Activated T-helper 1 cell treated with anti-CD3 and anti-CD28 coated beads, Interleukin-12 subunit alpha, Interleukin-12 subunit beta, Interleukin-2, Interleukin-4 antibody, amounts not matched to agents 30 ng/mL and 10 ng/mL and 1 ng/mL, durations not matched to agents 14 hours and 24 hours and 36 hours (primary cell): ENCODE results near the gene SH3BGR. TPM values are rescaled to one million over a fixed set of nuclear protein-coding genes. Genes with fewer than 3 reads are reported as not detected.

Experiments
- DNase-seq: peaks from one replicate; pipeline ENCODE4 v3.0.0; 2021; ENCODE audit warnings: low spot score
- H3K27ac Mint-ChIP-seq: one replicate; pipeline ENCODE4 v1.8.0; 2021; ENCODE audit warnings: mild to moderate bottlenecking, mixed read lengths
- H3K27me3 Mint-ChIP-seq: one replicate; pipeline ENCODE4 v1.8.0; 2022; ENCODE audit warnings: mild to moderate bottlenecking, moderate library complexity, mixed read lengths; ENCODE audit not compliant: insufficient read depth
- H3K36me3 Mint-ChIP-seq: one replicate; pipeline ENCODE4 v1.8.0; 2021; ENCODE audit warnings: low read depth, mixed read lengths
- H3K4me1 Mint-ChIP-seq: one replicate; pipeline ENCODE4 v1.8.0; 2021; ENCODE audit warnings: low read depth, mixed read lengths
- H3K4me3 Mint-ChIP-seq: one replicate; pipeline ENCODE4 v1.8.0; 2021; ENCODE audit warnings: mild to moderate bottlenecking, moderate library complexity, mixed read lengths
- H3K9me3 Mint-ChIP-seq: one replicate; pipeline ENCODE4 v1.8.0; 2021; ENCODE audit warnings: mixed read lengths
- intact Hi-C: fragments of 100-400 bp; cut with micrococcal nuclease; formaldehyde crosslinking; loops from one replicate; pipeline ENCODE4 v1.15.1; 2024
- total RNA-seq: library from RNA; stranded (reverse); gene quantifications from 2 replicates; pipeline ENCODE4 v1.2.3, GENCODE V29; 2022

Gene SH3BGR
- total RNA-seq, 1 donor from 2014 or later, result 1.7 TPM

DNA sequence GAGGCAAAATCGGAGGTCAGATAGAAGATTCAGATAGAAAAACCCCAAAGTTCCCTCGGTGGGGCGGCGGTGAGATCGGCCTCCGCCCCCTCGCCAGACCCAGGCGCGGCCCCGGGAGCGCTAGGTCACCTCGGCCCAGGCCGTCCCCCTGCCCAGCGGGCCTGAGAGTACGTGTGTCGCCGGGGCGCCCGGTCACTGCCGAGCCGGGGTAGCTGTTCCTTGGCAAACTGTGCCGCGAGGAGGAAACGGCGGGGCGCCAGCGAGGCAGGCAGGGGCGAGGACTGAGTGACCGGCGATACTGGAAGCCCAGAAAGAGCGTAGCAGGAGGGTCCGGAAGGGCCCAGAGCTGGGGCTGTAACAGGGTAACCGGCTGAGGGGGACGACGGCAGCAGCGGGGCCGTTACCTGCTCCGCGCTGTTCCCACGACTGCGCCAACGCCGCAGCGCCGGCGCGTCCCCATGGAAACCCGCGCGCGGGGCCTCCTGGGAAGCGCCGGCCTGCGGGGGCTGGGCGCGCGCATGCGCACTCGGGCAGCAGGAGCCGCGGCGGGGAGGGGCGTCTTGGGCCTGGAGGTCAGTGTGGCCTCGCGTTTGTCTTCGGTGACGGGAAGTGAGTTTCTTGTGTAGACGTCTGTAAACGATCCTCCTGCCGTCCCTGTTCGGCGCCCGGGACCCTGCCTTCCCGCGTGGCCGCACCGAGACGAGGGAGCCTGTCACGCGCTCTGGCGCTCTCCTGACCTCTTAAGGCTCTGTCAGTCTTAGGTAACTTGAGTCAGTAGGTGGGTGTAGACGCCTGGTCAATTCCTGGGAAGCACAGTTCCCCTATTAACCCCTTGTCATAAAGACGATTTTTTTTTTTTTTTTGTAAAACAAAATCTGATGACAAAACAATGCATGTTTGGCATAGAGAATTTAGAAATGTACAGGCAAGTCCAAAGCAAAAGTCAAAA lies 6.2 kb upstream of the SH3BGR start, which contains the start of gene LCA5L:
Gene LCA5L, minus strand, starts transcription at position 458 of the 949 bp plus-strand sequence. CDS start 17,285 bp downstream, outside the sequence.
- peak; percentile 90 for DNase-seq
- Mint-ChIP-seq H3K4me1 (peaks cover 14% of the 10 kb centered on the region), H3K27me3 (peaks cover 33% of the 10 kb centered on the region), H3K36me3 (no peaks in the 10 kb centered on the region), H3K27ac (peak within 1 kb of the TSS; percentile 95), H3K9me3 (no peaks in the 10 kb centered on the region), H3K4me3 (peak within 1 kb of the TSS; percentile 93)
- intact Hi-C loops, result loop anchor here (1.0 to 2.0 kb wide), 6 partner anchors 57 to 460 kb away; partner anchors contain the start of genes BRWD1, HMGN1 and PSMG1

DNA sequence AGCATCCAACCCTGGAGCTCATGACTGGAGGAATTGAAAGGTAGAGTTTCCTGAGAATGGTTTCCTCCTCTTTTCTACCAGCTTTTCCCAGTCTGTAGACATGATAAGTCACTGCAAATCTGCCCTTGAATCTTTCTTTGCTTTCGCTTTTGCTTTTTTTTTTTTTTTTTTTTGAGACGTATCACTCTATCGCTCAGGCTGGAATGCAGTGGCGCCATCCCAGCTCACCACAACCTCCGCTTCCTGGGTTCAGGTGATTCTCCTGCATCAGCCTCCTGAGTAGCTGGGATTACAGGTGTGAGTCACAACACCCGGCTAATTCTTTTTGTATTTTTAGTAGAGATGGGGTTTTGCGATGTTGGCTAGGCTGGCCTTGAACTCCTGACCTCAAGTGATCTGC lies 4.5 kb upstream of the SH3BGR start:
- Mint-ChIP-seq H3K27ac (peak overlapping the region; percentile 41), H3K27me3 (peaks cover 28% of the 10 kb centered on the region), H3K36me3 (no peaks in the 10 kb centered on the region), H3K4me3 (no peak overlapping the region), H3K4me1 (peaks cover 14% of the 10 kb centered on the region), H3K9me3 (no peaks in the 10 kb centered on the region)
- intact Hi-C loops, result no loop called here
- no peak for DNase-seq

DNA sequence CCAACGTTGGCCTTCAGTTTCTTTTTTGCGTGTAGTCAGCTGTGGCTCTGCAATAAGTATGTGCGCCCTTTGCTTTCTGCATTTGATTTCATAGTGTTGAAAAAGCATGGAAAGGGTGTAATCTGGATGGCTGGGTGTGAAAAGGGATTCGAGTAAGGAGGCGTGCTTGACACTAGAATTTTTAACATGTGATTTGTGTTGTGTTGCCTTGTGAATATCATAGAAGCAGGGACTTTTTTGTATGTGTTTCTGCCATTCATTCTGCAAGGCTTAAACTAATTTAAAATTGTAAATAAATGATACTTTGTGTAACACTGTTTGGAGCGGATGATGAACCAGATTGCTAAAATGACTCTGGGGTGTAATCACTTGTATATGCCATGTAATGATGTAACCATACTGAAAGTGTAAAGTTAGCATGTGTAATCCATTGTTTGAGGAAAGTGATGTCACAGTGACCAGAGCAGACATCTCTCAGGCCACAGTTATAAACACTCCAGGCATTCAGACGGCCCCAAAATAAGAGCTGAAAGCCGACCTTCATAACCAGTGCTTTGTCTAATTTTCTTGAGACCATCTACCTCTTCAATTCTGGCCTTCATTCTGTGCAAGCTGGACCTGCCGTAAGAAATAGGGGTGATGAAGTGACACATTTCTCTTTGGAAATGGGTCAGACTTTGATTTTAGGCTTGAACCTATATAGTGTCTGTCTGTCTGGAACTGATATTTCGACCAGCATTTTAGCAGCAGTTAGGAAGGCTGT lies 618 bp downstream of the SH3BGR start:
- Mint-ChIP-seq H3K36me3 (no peaks in the 10 kb centered on the region), H3K9me3 (no peaks in the 10 kb centered on the region), H3K4me3 (no peak overlapping the region), H3K4me1 (no peaks in the 10 kb centered on the region), H3K27me3 (peaks cover 8% of the 10 kb centered on the region), H3K27ac (no peak overlapping the region)
- intact Hi-C loops, result no loop called here
- no peak for DNase-seq

DNA sequence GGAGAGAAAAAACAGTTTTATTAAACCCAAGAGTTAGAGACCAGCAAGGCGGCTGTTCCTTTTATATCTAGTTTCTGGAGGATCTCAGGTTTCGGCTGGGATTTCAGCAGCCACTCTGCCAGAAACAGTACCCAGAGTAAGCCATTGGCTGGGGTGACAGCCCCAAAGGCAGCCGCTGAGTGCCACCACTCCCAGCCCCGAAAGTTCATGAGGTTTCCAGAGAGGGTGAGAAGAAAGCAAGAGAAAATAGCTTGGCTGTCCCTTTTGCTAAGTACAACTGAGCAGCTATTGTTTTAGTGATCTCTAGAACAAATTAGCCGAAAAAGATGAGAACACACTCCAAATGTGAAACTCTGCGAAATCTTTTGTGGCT lies 1.2 kb downstream of the SH3BGR start:
- intact Hi-C loops, result no loop called here
- no peak for DNase-seq

DNA sequence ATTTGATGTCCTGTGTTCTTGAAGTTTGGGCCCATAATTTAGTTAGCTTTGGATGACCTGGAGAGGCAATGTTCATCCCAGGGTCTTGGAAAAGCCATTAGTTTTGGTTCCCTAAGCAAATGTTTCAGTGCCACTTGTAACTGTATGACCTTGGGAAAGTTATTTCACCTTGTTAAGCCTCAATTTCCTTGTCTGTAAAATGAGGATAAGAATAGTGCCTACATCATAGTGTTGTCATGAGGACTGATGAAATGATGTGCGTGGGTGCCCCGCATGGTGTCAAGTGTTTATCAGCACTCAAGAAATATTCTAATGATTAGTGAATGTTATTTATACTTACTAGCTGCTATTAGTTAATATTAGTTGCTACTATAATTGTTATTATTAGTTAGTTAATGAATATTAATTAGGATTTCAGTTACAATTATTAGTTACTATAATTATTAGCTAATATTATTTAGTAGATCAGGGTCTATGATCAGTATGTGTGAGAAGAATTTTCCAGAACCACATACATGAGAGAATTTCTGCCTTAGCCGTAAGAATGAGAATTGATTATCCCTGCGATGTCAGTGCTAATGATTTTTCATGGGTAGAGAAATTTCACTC lies 1.9 kb downstream of the SH3BGR start:
- H3K27ac Mint-ChIP-seq, result no peak overlapping the region
- H3K27me3 Mint-ChIP-seq, result peaks cover 11% of the 10 kb centered on the region
- DNase-seq, result no peak
- H3K4me3 Mint-ChIP-seq, result no peak overlapping the region
- H3K4me1 Mint-ChIP-seq, result no peaks in the 10 kb centered on the region
- intact Hi-C loops, result no loop called here
- no peaks in the 10 kb centered on the region for H3K9me3 Mint-ChIP-seq
- H3K36me3 Mint-ChIP-seq, result no peaks in the 10 kb centered on the region

More for the DNA sequence above, 1.2 kb downstream of the SH3BGR start:
- H3K4me1 Mint-ChIP-seq, result no peaks in the 10 kb centered on the region
- H3K4me3 Mint-ChIP-seq, result no peak overlapping the region
- H3K9me3 Mint-ChIP-seq, result no peaks in the 10 kb centered on the region
- peaks cover 12% of the 10 kb centered on the region for H3K27me3 Mint-ChIP-seq
- H3K36me3 Mint-ChIP-seq, result no peaks in the 10 kb centered on the region
- H3K27ac Mint-ChIP-seq, result no peak overlapping the region

DNA sequence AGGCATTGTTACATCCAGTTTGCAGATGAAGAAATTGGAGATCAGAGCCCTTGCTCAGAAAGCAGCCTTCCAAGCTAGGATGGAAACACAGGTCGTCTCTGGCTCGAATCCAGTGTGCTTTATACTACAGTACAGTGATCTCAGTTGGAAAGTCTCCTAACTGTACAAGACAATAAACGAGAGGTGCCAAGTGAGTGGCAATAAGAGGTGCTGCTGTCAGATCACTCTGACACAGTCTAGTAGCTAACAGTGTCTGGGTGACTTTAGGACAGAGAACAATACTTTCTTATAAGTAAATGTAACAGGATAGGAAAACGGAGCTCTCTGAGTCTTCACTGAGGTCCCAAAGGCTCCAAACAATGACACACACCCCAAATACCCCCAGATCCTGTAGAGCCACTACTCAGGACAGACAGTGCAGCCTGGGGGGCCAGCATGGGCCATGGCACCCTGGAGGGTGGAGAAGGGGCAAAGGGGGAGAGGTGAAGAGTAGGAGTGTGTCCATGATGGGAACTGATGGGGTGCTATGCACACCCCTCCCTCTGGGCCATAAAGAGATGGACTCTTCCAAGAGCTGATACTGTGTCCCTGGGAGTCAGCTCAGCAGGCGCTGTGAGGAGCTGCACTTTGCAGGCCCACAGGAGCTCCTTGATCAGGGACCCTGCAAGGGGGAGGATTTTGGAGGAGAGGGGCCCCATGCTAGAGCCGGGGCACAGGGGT lies 3.3 kb downstream of the SH3BGR start:
- DNase-seq, result no peak
- H3K4me3 Mint-ChIP-seq, result no peak overlapping the region
- no peak overlapping the region for H3K27ac Mint-ChIP-seq
- no peaks in the 10 kb centered on the region for H3K36me3 Mint-ChIP-seq
- no peaks in the 10 kb centered on the region for H3K9me3 Mint-ChIP-seq
- peaks cover 8% of the 10 kb centered on the region for H3K27me3 Mint-ChIP-seq
- H3K4me1 Mint-ChIP-seq, result no peaks in the 10 kb centered on the region
- intact Hi-C loops, result no loop called here

DNA sequence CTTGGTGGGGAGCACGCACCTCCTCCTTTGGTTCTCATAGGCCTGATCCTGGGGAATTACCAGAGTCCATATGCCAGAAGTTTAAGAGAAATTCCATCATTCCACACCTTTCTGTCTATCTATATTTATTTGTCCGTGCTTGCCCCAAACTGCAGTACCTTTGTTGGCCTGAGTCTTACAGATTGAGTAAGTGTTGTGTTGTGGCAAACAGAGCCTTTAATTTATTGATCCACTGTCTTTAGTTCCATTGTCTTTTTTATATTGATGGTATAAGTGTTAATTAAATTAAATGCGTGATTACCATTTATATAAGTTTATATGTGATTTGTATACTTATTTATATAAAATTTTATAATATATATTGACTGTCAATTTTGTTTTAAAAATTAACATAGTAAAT lies 4.9 kb downstream of the SH3BGR start:
- Mint-ChIP-seq H3K27ac (no peak overlapping the region), H3K4me1 (no peaks in the 10 kb centered on the region), H3K27me3 (peaks cover 5% of the 10 kb centered on the region), H3K36me3 (no peaks in the 10 kb centered on the region), H3K4me3 (no peak overlapping the region), H3K9me3 (no peaks in the 10 kb centered on the region)
- intact Hi-C loops, result no loop called here
- DNase-seq, result no peak

DNA sequence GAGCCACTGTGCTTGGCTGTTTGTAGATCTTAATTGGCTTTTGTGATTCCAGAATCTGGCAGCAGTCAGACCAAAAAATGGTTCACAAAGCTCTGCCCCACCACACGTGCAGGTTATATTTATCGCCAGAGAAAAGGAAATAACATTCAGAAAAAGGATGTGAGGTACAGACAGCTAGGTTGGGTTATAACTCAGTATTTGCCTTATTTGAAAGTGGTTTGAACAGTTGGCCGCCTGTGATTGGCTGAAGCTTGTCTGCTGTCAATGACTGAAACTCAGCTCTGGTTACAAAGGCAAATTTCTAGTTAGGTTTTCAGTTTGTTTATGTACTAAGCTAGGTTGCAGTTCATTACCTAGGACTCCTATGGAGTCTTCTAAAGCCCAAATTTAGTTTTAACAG lies 9.6 kb downstream of the SH3BGR start:
- Mint-ChIP-seq H3K9me3 (peaks cover 2% of the 10 kb centered on the region), H3K27me3 (peaks cover 3% of the 10 kb centered on the region), H3K27ac (no peak overlapping the region), H3K4me1 (no peaks in the 10 kb centered on the region), H3K36me3 (no peaks in the 10 kb centered on the region), H3K4me3 (no peak overlapping the region)
- no peak for DNase-seq
- intact Hi-C loops, result no loop called here

DNA sequence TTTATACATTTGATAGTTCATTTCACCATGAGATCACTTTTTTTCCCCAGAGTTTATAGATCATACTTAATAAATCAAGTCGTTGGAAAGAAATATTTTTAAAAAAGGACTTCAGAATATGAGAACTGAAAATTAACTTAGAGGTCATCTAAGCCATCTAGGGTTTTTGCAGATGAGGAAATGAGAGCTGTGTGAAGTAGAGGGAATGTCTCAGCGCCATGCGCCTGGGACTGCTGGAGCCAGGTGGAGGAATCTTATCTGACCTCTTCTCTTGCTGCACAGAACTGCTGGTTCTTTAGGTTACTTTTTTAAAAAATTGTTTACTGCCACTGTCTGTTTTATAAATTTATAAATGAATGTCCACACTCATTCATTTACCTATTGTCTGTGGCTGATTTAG lies 11.5 kb downstream of the SH3BGR start:
- peaks cover 3% of the 10 kb centered on the region for H3K9me3 Mint-ChIP-seq

DNA sequence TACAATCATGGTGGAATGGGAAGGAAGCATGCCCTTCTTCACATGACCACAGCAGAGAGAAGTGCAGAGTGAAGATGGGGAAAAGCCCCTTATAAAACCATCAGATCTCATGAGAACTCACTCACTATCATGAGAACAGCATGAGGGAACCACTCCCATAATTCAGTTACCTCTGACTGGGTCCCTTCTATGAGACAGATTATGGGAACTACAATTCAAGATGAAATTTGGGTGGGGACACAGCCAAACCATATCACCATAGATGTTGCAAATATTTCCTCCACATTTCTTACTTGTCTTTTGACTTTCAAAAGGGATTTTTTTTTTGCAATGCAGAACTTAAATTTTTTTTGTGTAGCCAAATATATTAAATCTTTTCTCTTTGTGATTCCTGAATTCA lies 14.8 kb downstream of the SH3BGR start:
- Mint-ChIP-seq H3K27me3 (peaks cover 4% of the 10 kb centered on the region), H3K9me3 (peaks cover 3% of the 10 kb centered on the region), H3K4me1 (no peaks in the 10 kb centered on the region), H3K36me3 (no peaks in the 10 kb centered on the region), H3K4me3 (no peak overlapping the region), H3K27ac (no peak overlapping the region)
- no peak for DNase-seq
- intact Hi-C loops, result no loop called here

More for the DNA sequence above, 11.5 kb downstream of the SH3BGR start:
- intact Hi-C loops, result no loop called here
- H3K27me3 Mint-ChIP-seq, result no peaks in the 10 kb centered on the region
- no peak for DNase-seq
- no peaks in the 10 kb centered on the region for H3K36me3 Mint-ChIP-seq
- H3K27ac Mint-ChIP-seq, result no peak overlapping the region
- no peaks in the 10 kb centered on the region for H3K4me1 Mint-ChIP-seq
- no peak overlapping the region for H3K4me3 Mint-ChIP-seq

DNA sequence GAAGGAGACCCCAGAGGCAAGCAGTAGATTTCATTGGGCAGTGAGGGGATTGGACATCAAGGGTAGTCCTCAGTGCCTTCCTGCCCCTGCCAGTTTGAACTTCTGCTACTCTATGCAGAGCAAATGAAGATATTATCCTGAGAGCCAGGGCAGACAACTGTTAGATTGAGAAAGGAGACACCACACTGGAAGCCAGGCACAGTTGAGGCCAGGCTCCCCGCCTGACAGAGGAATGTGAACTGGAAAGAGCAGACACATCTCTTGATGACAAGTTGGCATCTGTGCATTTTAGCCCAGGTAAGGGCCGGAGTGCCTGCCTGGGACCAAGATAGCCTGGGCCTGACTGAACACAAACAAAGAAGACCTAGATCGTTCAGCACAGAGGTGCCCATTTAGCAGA lies 16.0 kb downstream of the SH3BGR start:
- H3K27ac Mint-ChIP-seq, result no peak overlapping the region
- no peaks in the 10 kb centered on the region for H3K4me1 Mint-ChIP-seq
- DNase-seq, result no peak
- intact Hi-C loops, result no loop called here
- H3K4me3 Mint-ChIP-seq, result no peak overlapping the region
- H3K27me3 Mint-ChIP-seq, result peaks cover 4% of the 10 kb centered on the region
- no peaks in the 10 kb centered on the region for H3K36me3 Mint-ChIP-seq
- peaks cover 3% of the 10 kb centered on the region for H3K9me3 Mint-ChIP-seq

DNA sequence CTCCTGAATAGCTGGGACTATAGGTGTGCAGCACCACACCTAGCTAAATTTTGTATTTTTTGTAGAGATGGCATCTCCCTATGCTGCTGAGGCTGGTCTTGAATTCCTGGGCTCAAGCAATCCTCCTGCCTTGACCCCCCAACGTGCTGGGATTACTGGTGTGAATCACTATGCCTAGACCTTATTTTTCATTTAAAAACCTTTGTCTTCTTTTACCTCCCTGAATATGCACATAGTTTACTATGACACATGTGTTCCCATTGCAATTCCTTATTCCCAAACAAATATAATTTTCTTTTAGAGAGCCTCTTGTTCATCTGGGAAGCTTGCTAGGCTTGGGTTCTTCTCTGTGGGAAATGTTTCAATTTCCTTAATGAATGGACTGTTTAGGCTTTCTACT lies 16.8 kb downstream of the SH3BGR start:
- Mint-ChIP-seq H3K27ac (no peak overlapping the region), H3K36me3 (no peaks in the 10 kb centered on the region), H3K4me1 (no peaks in the 10 kb centered on the region), H3K9me3 (peaks cover 3% of the 10 kb centered on the region), H3K27me3 (peaks cover 4% of the 10 kb centered on the region), H3K4me3 (no peak overlapping the region)
- no peak for DNase-seq
- intact Hi-C loops, result no loop called here
